Hepatocyte (in vitro differentiated cells): Measurements from ENCODE around the gene ANO9. TPM values are rescaled to one million over a fixed set of nuclear protein-coding genes. Genes with fewer than 3 reads are reported as not detected.

Source experiments
- DNase-seq: peaks from one replicate; pipeline ENCODE4 v3.0.0-alpha.2; 2016; ENCODE audit warnings: low spot score
- H2AFZ ChIP-seq: fragments of 200-600 bp; sonication (generic); 2 replicates; pipeline ENCODE4 v1.6.0; 2016; ENCODE audit warnings: antibody characterized with exemption, mild to moderate bottlenecking
- H3K27ac ChIP-seq: fragments of 200-600 bp; sonication (generic); 2 replicates; pipeline ENCODE4 v1.5.1; 2016; ENCODE audit warnings: mild to moderate bottlenecking
- H3K27me3 ChIP-seq: fragments of 200-600 bp; sonication (generic); 2 replicates; pipeline ENCODE4 v1.6.1; 2016
- H3K36me3 ChIP-seq: fragments of 200-600 bp; sonication (generic); replicated peaks from 2 replicates; pipeline ENCODE4 v1.5.1; 2016; ENCODE audit warnings: low read depth; ENCODE audit not compliant: insufficient read depth
- H3K4me1 ChIP-seq: fragments of 200-600 bp; sonication (generic); 2 replicates; pipeline ENCODE4 v1.5.1; 2016; ENCODE audit warnings: mild to moderate bottlenecking, moderate library complexity; ENCODE audit not compliant: insufficient read depth
- H3K4me2 ChIP-seq: fragments of 200-600 bp; sonication (generic); 2 replicates; pipeline ENCODE4 v1.6.0; 2016
- H3K4me3 ChIP-seq: fragments of 200-600 bp; sonication (generic); 2 replicates; pipeline ENCODE4 v1.5.1; 2016; ENCODE audit warnings: mild to moderate bottlenecking
- H3K79me2 ChIP-seq: fragments of 200-600 bp; sonication (generic); 2 replicates; pipeline ENCODE4 v1.6.0; 2017; ENCODE audit warnings: mild to moderate bottlenecking
- H3K9me2 ChIP-seq: fragments of 200-600 bp; sonication (generic); replicated peaks from 2 replicates; pipeline ENCODE4 v1.6.0; 2017; ENCODE audit warnings: mild to moderate bottlenecking; ENCODE audit not compliant: insufficient read depth
- H3K9me3 ChIP-seq: fragments of 200-600 bp; sonication (generic); 2 replicates; pipeline ENCODE4 v1.5.1; 2016; ENCODE audit warnings: low read depth, mild to moderate bottlenecking
- H4K20me1 ChIP-seq: fragments of 200-600 bp; sonication (generic); 2 replicates; pipeline ENCODE4 v1.6.0; 2016; ENCODE audit warnings: mild to moderate bottlenecking; ENCODE audit not compliant: insufficient read depth, poor library complexity, severe bottlenecking
- EZH2 ChIP-seq: fragments of 200-600 bp; sonication (generic); IDR thresholded peaks from 2 replicates; pipeline ENCODE4 v1.6.1; 2016; ENCODE audit warnings: antibody characterized with exemption, mild to moderate bottlenecking, borderline replicate concordance
- EZH2phosphoT487 ChIP-seq: fragments of 200-600 bp; sonication (generic); IDR thresholded peaks from one replicate; pipeline ENCODE4 v1.6.1; 2018; ENCODE audit warnings: antibody characterized with exemption, mild to moderate bottlenecking, low read depth, moderate library complexity; ENCODE audit not compliant: unreplicated experiment, severe bottlenecking
- WGBS: methylation state at CpG from one replicate; pipeline ENCODE4 v1.1.6; 2016; ENCODE audit warnings: low lambda C conversion rate; ENCODE audit errors: missing lambda C conversion rate; 5-methylcytosine and 5-hydroxymethylcytosine counted together
- polyA plus RNA-seq: library from polyadenylated mRNA; unstranded; fragments of >200 nt; fragmentation: Nextera tagmentation; extraction: Ambion mirVana; gene quantifications from 2 replicates; pipeline ENCODE4 v1.2.1, GENCODE V29; 2016
- total RNA-seq: library from RNA; depleted of rRNA; stranded (reverse); fragments of >200 nt; gene quantifications from 2 replicates; pipeline ENCODE4 v1.2.3, GENCODE V29; 2014
- TF ChIP-seq, protein P1 (sequence below): fragments of 200-600 bp; sonication (generic); IDR thresholded peaks from 2 replicates; pipeline ENCODE4 v1.5.1; 2016; ENCODE audit warnings: antibody characterized with exemption, mild to moderate bottlenecking; ENCODE audit not compliant: poor library complexity

ANO9 gene
- total and polyA plus RNA-seq, 2 experiments from 2014 or later = 21.2 to 35.7 TPM

DNA sequence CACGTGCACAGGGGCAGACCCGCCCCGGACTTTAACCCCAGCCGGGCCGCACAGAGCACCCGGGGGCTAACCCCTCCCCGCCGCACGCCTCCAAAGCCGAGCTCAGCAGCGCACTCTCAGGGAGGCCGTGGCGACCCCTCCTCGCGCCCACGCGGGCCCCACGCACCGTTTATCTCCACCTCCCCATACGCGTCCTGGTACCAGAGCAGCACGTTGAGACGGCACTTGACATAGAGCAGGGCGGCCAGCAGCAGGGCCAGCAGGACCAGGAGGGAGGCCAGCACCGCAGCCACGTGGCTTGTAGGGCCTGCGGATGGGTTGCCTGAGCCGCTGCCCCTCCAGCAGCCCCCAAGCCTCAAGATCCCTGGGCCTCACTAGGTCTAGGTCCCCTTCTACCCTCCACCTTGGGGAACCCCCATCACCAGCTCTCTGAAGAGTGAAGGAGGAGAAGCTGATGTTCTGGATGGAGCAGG is 34.1 kb downstream of the ANO9 start:
- H4K20me1 ChIP-seq = no peaks in the 10 kb centered on the region
- H3K27me3 ChIP-seq = no peaks in the 10 kb centered on the region
- TF ChIP-seq, protein P1, sequence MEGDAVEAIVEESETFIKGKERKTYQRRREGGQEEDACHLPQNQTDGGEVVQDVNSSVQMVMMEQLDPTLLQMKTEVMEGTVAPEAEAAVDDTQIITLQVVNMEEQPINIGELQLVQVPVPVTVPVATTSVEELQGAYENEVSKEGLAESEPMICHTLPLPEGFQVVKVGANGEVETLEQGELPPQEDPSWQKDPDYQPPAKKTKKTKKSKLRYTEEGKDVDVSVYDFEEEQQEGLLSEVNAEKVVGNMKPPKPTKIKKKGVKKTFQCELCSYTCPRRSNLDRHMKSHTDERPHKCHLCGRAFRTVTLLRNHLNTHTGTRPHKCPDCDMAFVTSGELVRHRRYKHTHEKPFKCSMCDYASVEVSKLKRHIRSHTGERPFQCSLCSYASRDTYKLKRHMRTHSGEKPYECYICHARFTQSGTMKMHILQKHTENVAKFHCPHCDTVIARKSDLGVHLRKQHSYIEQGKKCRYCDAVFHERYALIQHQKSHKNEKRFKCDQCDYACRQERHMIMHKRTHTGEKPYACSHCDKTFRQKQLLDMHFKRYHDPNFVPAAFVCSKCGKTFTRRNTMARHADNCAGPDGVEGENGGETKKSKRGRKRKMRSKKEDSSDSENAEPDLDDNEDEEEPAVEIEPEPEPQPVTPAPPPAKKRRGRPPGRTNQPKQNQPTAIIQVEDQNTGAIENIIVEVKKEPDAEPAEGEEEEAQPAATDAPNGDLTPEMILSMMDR = no peak
- TF ChIP-seq EZH2phosphoT487 = no peak
- no peak for TF ChIP-seq EZH2
- 95% methylated on average over 23 of the region's 28 CpGs for WGBS
- no peak overlapping the region for H2AFZ ChIP-seq
- H3K4me3 ChIP-seq = no peak overlapping the region
- no peaks in the 10 kb centered on the region for H3K79me2 ChIP-seq
- H3K27ac ChIP-seq = no peak overlapping the region
- H3K36me3 ChIP-seq = no peaks in the 10 kb centered on the region
- peak overlapping the region; percentile 51 for H3K4me2 ChIP-seq
- no peak for DNase-seq
- no peaks in the 10 kb centered on the region for H3K9me2 ChIP-seq
- no peaks in the 10 kb centered on the region for H3K9me3 ChIP-seq
- H3K4me1 ChIP-seq = peaks cover 11% of the 10 kb centered on the region

DNA sequence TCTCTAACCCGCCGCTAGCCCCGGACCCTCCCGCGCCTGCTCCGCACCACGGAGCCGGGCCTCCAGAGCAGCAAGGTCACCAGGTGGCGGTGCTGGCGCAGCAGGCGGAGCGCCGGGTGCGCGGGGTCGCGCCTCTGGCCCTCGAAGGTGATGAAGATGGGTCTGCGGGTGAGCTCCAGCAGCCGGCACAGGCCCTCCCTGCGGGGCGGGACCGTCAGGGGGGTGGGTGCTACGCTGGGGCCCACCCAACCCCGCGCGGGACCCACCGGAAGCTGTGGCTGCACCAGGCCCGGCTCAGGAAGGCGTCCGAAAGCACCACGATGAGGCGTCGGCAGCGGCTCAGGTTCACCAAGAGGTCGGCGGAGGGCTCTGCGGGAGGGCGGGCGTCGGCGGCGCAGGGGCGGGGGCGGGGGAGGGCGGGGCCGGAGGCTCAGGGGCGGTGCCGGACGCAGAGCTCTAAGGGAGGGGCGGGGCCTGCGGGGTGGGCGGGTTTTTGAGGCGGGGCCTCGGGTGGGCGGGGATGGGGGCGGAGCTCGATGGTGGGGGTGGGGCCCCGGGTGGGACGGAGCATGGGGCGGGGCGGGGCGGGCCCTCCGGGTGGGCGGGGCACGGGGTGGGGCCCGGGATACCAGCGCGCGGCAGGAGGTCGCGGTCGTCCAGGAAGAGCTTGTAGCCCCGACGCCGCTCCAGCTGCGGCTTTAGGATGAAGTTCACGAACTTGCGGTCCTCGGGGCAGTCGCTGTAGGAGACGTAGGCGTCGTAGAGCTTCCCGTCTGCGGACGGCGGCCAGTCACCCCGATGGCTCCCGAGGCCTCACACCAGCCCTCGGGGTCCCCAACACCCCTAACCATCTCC is 34.8 kb downstream of the ANO9 start:
- Histone ChIP-seq H3K4me2 (peak overlapping the region; percentile 77), H3K4me3 (no peak overlapping the region), H4K20me1 (no peaks in the 10 kb centered on the region), H3K27me3 (no peaks in the 10 kb centered on the region), H3K36me3 (no peaks in the 10 kb centered on the region), H3K79me2 (no peaks in the 10 kb centered on the region), H3K27ac (peak overlapping the region; percentile 63), H3K9me2 (no peaks in the 10 kb centered on the region), H3K4me1 (peaks cover 11% of the 10 kb centered on the region), H2AFZ (peak overlapping the region; percentile 38), H3K9me3 (no peaks in the 10 kb centered on the region)
- TF ChIP-seq EZH2 = no peak
- TF ChIP-seq, protein P1 = peak; percentile 20
- peak; percentile 89 for DNase-seq
- 16% methylated on average over 46 of the region's 91 CpGs for WGBS

DNA sequence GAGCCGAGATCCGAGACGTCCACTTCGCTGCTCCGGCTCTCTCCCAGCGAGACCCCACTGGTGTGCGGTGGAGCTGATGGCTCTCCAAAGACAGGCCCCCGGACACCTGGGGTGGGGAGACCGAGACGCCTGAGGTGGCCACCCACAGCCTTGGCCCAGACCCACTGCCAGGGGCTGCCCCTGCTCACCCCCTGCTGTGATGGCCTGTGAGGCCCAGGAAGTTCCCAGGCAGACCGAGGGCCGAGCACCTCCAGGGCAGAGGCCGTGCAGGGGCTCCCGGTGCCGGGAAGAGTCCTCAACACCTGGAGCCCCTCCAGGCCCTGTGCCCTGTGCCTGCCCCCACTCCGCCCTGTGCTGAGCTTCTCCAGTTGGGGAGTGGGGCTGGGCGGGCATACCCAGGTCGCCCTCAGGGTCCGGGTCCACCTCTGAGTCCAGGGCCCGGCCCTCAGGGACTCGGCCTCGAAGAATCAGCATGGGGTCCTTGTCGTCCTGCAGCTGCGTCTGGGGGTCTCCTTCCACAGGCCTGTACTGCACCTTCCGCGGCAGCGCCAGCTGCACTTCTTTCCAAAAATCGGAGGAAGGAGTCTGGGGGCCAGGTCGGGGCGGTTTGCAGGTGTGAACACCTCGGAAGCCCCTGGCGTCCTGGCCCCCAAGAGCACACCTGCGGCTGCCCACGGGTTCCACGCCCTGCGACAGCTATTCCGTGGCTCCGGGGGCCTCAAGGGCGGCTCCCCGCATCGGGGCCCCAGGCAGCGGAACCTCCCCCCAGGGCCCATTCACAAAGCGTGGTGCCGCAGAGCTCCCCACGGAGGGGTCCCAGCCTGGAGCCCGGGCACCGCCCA is 35.6 kb downstream of the ANO9 start:
- 91% methylated on average over 41 of the region's 47 CpGs for WGBS
- DNase-seq = no peak
- no peaks in the 10 kb centered on the region for H3K9me2 ChIP-seq
- no peaks in the 10 kb centered on the region for H3K9me3 ChIP-seq
- H3K27ac ChIP-seq = peak overlapping the region; percentile 63
- H3K4me2 ChIP-seq = peak overlapping the region; percentile 77
- TF ChIP-seq, protein P1 = no peak
- TF ChIP-seq EZH2 (no peak), EZH2phosphoT487 (no peak)
- peak overlapping the region; percentile 38 for H2AFZ ChIP-seq
- no peaks in the 10 kb centered on the region for H3K27me3 ChIP-seq
- peaks cover 11% of the 10 kb centered on the region for H3K4me1 ChIP-seq
- no peaks in the 10 kb centered on the region for H3K79me2 ChIP-seq
- H3K36me3 ChIP-seq = no peaks in the 10 kb centered on the region
- no peak overlapping the region for H3K4me3 ChIP-seq
- H4K20me1 ChIP-seq = no peaks in the 10 kb centered on the region
